GM21576 (cell line): ENCODE measurements around the gene HSD17B2.

Experiments used
- ATAC-seq: cut with Tn5 transposase; IDR thresholded peaks from one replicate; pipeline ENCODE4 v1.9.1; 2021; ENCODE audit warnings: mild to moderate bottlenecking, moderate library complexity; ENCODE audit not compliant: unreplicated experiment

Gene HSD17B2

DNA sequence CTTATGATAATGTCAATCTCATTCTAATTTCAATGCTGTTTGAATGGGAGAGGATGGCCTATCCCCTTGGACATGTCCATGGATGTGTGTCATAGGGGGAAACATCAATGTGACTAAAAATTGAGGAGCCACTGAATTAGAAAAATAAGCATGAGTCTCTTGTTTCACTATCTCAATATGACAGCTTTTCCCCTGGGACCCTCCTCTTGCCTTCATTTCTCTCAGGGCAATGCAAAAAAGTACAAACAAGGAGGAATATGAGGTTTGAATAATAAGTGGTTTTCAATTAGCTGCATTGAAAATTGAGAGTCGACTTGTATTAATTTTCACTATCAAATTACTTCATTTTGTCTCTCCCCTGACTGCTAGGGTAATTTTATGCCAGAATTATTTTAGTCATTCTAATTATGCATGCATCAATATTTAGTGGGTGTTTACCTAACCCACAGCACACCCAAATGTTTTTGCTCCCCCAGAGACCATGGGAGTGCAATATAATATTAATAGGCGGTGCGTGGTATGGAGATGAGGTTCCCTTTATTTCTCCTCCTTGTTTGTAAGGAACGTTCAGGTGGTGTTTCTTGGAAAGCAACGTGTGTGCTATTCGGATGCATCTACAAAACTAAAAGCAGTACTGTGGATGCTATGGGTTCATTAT is 17.0 kb upstream of the HSD17B2 start:
- ATAC-seq, result no peak

DNA sequence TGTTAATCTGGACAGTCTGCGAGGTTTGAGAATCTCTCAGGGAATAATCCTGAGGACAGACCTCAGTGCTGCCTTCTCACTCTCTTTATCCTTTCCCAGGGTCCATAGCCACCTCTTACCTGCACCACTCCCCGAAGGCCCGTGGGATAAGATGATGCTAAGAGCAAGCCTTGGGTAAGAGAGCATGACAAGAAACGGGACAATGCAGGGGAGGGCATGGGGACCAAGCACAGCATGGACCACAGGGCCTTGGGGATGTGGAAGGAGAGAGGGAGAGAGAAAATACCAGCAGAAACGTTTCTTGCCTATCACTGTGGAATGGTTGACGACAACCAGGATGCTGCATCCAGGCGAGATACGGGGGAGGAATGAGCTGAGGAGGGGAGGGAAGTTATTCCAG is 15.5 kb upstream of the HSD17B2 start:
- no peak for ATAC-seq

DNA sequence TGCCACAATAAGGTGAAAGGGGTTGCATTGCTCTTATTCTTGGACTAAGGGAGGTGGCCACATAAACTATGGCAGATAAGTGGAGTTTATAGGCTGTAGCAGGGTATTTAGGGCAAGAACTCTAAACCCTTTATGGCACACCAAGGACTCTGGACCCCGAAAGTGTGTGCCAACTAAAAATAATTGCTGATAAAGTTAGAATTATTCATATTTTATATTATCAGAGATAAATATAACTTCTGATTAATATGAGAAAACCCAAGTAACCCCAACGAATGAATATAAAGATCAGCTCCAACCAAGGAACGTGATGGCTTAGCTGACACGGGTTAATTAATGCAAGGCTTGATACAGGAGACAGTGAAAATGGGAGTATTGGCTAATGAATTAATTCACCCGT is 15.0 kb upstream of the HSD17B2 start:
- no peak for ATAC-seq

DNA sequence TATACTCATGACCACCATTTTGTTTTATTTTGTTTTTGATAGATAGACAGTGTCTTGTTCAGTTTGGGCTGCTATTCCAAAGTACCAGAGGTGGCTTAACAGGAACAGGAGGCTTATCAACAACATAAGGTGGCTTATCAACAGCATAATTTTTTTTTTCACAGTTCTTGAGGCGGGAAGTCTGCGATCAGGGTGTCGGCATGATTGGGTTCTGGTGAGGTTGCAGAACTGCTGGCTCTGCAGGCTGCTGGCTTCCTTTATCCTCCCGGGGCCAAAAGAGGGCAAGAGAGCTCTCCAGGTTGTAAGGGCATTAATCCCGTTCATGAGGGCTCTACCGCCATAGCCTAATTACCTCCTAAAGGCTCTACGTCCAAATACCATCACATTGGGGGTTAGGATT is 11.8 kb upstream of the HSD17B2 start:
- no peak for ATAC-seq

DNA sequence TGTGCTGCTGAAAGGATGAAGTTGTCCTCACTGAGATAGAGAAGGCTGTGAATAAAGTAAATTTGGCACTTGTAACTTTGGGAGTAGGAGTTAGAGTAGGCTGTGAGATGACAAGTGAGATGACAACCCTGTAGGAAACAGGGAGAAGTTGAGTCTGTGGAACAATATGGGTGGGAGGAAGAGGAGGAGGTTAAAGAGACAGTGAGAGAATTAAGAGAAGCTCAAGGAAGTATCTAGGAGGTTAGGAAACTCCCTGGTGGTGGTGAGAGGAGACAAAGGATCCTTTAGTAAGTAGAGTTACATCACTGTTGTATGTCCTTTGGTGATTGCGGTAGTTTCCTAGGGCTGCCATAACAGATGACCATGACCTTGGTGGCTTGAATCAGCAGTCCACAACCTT is 10.7 kb upstream of the HSD17B2 start:
- ATAC-seq, result no peak

DNA sequence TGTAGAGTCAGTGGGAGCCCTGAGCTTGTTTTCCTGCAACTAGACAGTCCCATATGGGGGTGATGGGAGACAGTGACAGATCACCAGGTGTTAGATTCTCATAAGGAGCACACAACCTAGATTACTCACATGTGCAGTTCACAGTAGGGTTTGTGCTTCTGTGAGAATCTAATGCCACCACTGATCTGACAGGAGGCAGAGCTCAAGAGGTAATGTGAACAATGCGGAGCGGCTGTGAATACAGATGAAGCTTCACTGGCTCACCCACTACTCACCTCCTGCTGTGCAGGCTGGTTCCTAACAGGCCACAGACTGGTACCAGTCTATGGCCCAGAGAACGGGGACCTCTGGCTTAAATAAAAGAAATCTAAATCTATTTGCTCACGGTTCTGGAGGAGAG is 10.2 kb upstream of the HSD17B2 start:
- ATAC-seq, result no peak

DNA sequence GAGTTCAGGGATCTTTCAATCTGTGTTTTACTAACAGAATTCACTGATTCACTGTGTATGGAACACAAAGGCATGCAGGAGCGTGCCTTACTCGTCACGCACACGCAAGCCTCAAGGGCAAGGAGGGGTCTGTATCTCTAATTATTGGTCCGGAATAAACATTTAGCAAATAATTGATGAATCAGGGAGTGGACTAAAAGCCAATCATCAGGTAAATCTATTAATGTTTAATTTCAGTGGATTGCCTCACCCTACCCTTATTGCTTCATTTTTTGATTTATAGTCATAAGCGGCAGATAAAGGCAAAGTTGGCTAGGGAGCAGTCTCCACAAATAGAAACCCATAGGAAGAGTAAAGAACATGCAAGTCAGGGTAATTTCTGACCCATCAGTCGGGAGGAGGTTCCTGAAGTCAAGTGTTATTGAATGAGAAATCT is 7.4 kb upstream of the HSD17B2 start:
- ATAC-seq, result no peak

DNA sequence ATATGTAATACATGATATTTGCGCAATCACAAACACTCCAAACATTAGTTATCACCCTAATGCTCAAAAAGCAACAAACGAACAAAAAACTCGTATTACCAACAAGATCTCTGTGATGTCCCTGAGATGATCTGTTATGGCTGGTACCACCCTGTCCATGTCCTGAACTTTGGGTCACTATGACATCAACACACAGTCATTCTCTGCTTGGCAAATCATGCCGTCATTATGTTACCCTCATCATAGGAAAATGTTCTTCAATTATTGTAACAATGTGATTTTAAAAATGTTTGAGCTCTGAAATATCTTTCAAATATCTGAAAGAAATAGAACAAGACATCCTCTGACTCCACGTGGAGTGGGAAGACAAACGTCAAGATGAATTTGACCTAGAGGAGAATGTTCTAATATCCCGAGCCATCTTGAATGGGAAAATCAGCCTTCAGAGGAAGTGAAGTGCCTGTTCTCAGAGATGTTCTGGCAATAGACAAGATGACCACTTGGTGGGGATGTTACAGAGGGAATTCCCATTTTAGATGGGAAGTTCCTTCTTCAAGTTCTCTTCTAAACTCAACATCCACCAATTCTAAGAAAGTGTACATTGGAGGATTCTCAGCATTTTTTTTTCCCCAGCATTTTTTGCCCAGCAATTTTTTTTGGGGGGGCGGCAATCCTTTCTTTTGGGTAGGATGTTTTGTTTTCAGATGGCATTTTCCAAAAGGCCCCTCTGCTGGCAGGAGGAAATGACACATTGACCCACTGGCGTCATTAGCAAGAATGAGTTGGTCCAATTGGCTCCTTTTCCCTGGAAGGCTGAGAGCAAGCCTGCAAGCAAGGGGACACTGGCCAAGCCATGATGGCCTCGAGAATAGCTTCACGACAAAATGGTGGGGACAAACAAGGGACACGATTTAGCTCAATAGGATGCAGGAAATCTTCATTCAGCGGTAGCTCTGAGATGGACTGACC is 3.7 kb upstream of the HSD17B2 start:
- ATAC-seq, result no peak

DNA sequence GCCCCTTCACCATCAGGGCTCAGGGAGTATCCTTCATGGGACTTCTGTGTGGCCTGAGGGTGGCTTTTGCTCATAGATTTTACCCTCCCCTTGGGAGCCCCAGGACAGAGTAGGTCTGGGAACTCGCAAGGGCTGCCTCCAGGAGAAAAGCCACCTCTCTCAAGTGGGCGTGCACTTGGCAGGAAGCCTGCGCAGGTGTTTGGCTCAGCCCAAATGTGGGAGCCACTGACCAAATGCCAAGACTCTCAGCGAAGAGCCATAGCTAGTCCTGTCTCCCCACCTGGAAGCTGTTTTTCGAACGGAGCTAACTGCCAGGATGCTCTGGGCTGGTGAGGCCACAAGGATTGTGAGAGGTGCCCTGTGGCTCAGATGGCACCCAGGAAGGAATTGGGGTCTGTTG is 2.0 kb upstream of the HSD17B2 start:
- no peak for ATAC-seq

DNA sequence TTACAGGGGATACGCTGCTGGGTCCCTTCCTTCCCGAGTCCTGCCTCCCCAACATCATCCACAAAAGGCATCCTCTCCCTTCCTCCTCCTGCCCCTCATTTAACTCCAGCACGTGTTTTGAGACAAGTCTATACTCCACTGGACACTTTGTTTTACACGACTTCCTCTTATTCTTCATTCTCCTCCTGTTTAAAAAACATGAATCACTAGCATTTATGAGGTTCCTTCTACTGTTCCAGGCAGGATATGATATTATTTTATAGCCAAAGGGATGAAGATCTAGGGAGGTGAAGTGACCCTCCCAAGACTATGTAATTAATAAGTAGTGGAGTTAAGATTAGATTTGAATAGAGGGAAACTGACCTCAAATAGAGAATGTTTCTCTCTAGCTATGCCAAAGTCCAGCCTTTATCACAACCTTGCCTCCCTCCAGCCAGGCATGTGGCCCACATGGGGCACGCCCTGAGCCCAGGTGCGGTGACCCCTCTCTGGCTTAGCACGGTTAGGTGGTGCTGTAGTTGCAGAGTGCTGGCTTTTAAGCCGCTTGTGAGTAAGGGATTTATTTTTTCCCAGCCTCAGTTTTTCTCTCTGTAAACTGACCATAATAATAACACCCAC is 1.3 kb upstream of the HSD17B2 start:
- no peak for ATAC-seq

DNA sequence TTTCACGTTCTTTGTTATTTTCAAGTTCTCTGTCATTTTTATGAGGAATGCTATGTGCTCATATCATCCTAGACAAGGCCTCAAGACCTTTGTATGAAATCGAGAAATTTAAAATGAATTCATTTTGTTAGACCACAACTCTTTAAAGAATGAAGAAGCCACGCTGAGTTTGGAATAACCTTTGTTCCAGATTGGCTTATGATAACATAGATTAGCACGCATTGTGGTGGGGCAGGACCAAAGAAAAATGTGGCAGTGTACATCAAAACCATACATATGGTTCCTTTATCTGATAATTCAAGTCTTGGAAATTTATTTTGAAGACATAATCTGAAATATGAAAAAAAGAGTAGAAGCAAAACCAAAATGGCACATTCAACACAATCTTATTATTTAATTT is 2.2 kb downstream of the HSD17B2 start:
- no peak for ATAC-seq

DNA sequence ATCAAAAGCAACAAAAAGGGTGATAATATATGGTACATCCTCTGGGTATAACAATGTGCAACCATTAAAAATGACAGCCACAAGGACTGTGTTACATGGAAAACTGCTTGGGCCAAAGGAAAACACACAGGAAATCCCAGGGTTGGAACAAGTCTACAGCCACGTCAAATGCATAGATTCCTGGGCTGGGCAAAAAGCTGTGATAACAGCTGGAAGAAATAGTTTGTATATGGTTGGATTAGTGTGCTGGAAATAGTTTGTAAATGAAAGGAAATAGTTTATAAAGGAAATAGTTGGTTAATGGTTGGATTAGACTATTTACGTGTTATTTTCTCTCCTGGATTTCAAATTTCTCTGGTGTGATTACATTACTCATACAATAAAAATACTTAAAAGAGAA is 2.6 kb downstream of the HSD17B2 start:
- no peak for ATAC-seq

DNA sequence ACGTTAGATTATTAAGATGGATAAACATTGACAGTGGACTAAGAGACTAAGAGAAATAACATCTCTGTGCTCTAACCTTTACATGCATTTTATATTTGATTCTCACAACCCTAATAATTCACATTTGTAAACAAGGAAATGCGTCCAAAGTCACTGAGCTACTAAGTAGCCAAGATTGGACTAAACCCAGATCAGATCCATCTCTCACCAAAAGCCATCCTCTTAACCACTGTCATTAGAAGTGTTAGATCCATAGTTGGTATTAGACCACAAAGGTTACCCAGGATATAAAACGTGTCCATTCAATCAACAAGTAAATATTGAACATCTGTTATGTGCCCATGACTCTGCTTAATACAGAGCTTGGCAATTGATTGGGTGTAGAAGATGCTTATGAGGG is 5.2 kb downstream of the HSD17B2 start:
- no peak for ATAC-seq

DNA sequence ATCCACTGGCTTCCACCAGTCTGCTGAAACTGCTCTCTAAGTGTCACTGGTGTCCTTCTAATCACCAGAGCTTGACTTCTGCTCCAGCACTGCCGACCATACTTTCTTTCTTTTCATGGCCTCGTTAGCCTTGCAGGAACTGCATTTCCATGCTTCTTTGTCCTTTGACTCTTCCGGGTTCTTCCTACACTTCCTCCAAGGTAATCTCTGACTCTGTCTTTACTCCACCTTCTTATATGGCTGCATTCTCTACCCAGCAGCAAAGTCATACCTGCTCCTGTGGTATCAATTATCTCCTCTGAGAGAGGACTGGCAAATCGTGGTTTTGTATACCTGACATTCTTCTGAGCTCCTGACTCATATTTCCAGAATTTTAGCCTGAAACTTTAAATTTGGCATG is 6.5 kb downstream of the HSD17B2 start:
- no peak for ATAC-seq

DNA sequence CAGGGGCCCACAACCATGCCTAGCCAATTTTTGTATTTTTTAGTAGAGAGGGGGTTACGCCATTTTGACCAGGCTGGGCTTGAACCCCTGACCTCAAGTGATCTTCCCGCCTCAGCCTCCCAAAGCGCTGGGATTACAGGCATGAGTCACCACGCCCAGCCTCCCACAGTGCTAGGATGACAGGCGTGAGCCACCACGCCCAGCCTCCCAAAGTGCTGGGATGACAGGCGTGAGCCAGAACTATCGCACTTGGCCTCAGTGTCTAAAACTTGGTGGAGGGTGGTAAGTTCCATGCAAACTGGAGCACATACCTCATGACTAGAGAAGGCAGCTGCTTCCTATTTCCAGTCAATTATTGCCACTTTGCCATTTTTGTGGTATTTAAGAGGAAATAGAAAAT is 7.1 kb downstream of the HSD17B2 start:
- no peak for ATAC-seq

DNA sequence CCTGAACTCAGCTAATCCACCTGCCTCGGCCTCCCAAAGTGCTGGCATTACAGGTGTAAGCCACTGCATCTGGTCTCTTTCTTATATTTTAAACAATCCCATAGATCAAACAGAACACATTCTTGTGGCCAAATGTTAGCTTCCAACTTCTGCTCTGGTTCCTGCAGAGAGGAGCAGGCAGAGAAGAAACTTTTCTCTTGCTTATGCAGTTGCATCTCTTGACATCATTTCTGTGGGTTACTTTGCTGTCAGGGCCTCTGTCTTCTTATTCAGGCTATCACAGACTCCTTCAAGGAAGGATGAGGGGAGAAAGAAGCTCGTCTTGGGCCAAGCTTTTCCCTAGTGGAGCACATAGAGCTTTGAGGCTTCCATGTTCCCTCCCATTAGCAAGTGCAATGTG is 7.8 kb downstream of the HSD17B2 start:
- no peak for ATAC-seq

DNA sequence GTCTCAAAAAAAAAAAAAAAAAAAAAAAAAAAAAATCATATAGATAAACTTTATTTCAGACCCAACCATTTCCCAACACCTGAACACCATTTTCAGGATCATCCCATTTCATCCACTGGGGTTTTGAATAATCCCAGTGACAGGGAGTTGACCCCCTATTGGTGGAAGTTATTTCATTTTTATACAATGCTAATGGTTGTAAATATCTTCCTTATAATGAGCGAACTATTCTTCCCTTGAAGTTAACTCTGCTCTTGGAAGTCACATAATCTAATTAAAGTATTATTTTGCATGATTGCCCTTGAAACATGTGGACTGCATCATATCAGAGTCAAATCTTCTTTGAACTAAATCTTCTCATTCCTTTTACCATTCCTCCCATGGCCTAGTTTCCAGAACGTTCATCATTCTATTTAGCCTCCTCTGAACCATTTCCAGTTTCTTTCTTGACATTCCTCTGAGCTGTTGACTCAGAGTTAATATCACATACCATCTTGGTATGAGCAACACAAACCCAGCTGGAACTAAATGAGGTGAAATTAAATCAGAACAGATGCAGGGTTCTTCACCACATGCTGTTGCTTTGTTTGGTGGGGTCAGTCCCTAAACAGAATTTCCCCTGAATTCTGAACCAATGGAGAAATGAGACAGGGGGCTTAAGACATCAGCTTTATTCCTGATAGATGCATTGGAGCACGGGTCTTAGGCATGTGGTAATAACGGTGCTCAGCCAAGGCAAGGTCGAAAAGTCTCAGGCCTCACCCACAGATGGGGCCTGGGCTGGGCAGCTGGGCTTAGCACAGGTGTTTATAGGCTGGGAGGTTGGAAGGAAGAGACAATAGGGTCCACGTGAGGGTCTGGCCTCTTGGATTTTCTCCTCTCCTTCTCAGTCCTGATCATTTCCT is 8.9 kb downstream of the HSD17B2 start:
- ATAC-seq, result no peak

DNA sequence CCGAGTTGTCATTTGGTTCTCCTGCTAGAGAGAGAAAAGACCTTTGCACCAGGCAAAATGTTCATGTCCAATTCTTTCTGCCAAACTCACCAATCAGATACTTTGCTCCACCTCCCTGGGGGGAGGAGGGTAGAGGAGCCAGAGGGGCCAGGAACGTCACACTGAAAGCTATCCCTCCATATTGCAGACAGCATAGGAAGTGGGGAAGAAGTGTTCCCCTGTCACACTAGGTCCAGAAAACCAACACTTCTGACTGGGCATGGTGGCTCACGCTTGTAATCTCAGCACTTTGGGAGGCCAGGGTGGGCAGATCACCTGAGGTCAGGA is 9.5 kb downstream of the HSD17B2 start:
- no peak for ATAC-seq

DNA sequence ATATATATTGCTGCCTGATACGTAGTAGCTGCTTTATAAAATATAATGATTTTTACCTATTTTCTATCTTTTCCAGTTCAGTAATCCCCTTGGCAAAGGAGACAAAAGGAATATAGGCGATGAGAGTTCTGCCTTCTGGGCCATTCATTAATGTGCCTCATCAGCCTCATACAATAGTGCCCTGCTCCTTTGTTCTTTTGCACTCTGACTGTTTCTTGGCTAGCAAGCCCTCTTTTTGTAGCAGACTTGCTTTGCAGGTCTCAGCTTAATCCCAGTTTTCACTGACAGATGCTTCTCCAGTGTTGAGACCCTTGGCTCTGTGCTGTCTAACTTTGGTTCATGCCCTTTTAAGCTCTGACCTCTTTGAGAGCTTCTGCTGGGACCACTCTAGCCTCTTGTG is 10.4 kb downstream of the HSD17B2 start:
- ATAC-seq, result no peak

DNA sequence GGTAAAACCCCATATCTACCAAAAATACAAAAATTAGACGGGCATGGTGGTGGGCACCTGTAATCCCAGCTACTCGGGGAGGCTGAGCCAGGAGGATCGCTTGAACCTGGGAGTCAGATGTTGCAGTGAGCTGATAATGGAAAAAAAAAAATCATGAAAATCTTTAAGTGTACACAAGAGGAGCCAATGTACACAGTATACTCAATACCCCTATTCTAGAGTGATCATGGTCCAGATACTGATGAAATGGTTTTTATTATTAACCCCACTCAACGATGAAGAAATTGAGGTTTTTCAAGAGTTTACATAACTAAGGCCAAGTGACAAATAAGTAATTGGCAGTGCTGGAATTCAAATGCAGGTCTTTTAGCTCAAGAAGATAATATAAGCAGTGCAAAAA is 11.5 kb downstream of the HSD17B2 start:
- ATAC-seq, result no peak

DNA sequence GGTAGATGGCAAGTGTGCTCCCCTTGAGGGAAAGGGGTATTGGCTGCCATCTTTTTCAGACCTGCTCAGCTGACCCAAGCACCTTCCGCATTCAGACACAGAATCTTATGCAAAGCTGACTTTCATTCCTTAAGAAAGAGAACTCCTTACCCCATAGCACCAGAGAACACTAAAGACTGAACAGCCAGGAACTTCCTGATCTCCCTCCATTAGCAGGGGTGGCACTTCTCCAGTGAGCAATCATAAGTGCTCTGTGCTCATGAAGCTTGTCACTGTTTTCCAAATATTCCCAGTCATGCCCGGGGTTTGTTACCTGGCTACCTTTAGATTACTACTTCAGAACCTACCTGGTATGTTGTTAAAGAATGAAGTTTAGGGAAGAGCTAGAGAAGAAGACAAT is 11.9 kb downstream of the HSD17B2 start:
- ATAC-seq, result no peak
